OCI-M1 (cell line): ENCODE measurements around the gene NCOA4.
A peak's percentile ranks its signal among the peaks of the same experiment; 100 is the strongest.
"Not testable (repeated sequence)": the region's sequence is repeated elsewhere in the genome, so short reads cannot be mapped to it uniquely, and the experiment has no call there.

ENCODE experiments used
- DNase-seq: peaks from one replicate; lab custom pipeline; 2025; lab: John Stamatoyannopoulos, UW

The NCOA4 gene

DNA sequence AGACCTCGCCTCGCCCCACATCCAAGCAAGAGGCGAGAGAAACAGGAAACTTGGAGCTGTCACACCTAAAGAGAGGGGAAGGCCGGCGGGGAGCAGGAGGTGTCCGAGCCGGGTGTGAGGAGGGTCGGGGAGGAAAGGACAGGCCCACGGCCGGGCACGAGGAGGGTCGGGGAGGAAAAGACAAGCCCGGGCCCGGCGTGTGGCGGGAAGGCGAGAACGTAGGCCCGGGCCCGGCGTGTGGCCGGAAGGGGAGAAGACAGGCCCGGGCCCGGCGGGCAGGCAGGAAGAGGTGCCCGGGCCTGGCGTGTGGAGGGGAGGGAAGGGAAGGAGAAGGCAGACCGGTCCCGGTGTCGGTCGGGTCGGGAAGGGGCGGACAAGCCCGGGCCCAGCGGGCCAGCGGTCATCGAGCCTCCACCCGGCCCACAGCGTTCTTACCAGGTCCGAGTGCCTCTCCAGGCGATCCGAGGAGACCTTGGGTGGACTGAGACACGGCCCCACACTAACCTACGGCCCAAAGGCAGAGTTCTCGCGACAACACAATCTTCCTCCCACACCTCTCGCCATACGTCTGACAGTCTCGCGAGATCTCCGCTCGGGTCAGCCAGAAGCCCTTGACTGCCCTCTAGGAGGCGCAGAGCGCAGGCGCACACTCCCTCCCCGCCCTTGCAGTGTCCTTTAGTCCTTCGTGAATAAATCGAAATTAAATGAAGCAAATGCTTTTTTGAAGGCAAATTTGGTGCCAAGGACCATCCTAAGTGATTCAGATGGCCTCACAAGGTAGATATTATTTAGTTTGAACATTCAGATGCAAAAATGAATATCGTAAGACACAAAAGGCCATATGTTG lies at the start of gene NCOA4:
Gene NCOA4 (minus strand): TSS at position 533 of the 847 bp plus-strand sequence. CDS start 13,943 bp downstream, outside the sequence.
- peak; percentile 99 for DNase-seq

DNA sequence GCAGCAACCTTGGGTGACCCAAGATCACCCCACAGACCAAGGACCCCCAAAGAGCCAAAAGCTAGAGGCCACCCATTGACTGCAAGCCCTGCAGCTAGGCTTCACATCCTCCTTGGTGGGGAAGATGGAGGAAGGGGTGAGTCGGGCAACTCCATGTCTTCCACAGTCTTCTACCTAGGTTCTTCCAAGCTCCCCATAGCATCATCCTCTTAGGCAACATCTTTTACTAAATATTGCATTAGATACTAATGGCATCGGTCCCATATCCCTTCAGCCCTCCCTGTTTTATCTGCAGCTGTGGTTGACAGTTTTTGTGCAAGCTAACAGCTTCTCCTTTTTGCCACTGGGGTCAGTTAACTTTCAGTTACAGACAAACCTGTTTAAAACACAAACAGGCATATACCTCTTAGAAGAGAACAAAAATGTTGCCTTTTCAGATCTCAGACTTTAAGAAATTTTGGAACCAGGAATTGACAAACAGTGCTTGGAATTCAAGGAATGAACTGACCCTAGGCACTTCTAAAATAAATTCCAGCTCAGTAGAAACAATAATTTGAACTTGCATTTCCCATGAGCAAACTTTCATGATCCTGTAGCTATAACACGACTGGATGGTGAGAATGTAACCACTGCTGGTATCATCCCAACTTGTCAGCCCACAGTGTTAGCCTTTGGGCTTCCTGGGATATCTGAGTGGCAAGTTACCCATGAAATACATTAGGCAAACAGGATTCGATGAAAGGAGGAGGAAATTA lies 49.6 kb upstream of the NCOA4 start:
- DNase-seq, result peak; percentile 94

- DNase-seq, result peak; percentile 46
Measured at GRCh38 chr10:46077731-46078413, 47.4 kb upstream of the NCOA4 start.

GRCh38 chr10:46077141-46077554 lies 46.7 kb upstream of the NCOA4 start:
- peak; percentile 73 for DNase-seq

- no peak for DNase-seq
Measured at GRCh38 chr10:46075869-46076268, 45.4 kb upstream of the NCOA4 start.

DNA sequence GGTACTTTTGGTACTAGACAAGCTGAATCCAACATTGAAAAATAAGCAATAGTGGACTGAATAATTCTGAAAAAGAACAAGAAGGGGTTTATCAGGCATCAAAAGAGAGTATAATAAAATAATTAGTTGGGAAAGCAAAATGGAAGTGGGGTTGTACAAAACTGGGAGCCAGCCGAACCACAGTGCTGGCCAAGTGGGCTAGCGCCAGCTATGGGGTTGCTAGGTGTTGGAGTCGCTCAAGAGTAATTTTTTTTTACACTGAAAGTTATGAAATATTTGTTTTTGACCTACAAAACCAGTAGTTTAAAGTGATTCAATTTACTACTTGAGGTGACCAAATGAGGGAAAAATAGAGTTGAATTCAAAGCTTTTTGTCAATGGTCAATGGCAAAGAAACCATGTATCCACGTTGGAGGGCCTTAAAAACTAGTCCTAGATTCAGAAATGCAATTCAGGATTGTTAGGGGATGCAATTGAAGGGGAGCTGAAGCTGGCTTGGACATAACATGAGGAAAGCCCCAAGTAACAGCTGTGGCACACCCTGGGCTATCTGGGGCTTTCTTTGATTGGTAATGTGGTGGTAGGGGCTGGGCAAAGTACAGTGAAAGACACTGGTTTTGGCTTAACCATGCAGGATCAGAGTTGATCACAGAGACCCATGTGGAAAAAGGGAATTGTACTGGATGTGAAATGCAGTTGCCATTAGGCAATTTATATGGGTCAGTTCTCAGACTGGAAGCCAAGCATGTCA lies 43.9 kb upstream of the NCOA4 start:
- no peak for DNase-seq

DNA sequence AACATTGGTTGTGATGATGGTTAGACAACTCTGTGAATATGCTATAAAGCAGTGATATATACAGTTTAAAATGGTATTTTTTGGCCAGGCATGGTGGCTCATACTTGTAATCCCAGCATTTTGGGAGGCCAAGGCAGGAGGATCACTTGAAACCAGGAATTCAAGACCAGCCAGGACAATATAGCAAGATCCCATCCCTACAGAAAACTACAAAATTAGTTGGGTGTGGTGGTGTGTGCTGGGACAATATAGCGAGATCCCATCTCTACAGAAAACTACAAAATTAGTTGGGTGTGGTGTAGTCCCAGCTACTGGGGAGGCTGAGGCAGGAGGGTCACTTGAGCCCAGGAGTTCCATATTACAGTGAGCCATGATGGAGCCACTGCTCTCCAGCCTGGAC lies 43.1 kb upstream of the NCOA4 start:
- DNase-seq, result no peak

DNA sequence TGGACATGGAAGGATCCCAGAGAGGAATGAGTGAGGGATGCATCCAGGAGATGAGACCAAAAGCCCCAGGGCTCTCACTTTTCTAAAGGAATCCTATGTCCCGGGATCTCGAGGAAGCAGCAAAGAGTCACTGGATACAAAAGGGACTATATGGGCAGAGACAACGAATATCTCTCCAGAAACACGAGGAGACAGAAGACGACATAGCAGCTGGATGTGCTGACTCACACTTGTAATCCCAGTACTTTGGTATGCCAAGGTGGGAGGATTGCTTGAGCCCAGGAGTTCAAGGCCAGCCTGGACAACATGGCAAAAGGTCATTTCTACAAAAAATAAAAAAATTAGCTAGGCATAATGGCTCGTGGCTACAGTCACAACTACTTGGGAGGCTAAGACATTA lies 40.3 kb upstream of the NCOA4 start:
- no peak for DNase-seq

DNA sequence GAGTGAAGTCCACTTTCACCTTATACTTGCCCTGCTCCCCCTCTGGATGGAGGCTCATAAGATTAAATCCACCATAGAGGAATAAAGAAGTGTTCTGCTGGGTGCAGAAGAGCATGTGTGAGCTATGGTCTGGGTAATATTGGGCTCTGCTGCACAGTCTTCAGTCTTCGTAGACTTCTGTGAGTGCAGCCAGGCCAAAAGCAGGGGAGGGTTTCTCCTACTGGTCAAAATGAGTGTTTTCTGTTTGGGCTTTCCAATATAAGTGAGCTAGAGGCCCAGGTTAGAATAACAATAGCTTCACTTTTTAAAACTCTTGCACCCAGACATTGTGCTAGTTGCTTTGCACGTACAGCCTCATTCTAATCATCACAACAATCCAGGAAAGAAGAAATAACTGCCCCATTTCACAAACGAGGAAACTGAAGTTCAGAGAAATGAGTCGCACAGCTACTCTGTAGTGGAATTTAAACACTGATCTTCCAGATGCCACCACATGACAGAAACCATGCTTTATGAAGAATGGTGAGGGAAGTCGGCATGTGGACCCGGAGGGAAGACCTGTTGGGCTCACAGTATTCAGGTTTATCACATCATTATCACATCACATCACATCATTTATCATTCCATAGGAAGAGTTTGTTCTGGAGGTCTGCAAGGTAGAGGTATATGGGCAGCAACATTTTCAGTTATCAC lies 39.5 kb upstream of the NCOA4 start:
- DNase-seq, result no peak

DNA sequence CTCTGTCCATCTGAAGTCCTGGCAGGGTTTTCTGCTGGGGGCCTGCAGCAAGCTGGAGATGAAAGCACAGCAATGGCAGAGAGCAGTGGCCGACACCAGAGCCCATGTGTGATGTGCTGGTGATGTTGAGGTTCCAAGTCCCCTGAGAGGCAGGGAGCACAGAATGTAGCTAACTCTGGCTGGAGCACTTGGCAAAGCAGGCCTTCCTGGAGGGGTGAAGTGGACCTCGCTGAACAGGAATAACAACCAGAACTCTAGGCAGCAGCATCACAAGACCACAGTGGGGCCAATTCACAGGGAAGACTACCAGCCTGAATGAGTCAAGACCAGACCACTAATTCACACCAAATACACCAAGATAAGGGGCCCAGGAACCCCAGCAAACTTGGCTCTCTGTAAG lies 38.5 kb upstream of the NCOA4 start:
- DNase-seq, result no peak

DNA sequence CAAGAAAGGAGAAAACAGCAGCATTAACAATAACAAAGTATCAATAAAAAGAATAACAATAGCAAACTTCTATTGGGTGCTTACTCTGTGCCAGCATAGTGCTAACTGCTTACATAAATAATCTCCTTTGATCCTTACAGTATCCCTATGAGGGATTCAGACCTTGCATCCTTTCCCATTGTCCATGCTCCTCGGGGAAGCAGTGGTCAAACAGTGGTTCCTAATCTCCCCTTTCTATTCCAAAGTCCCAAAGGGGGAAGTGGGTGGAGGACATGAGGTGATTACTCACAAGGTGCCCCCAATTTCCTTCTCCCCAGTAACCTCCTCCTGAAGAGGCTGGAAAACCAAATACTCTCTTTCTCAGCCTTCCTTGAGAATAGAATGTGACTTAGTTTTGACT lies 37.7 kb upstream of the NCOA4 start:
- no peak for DNase-seq

DNA sequence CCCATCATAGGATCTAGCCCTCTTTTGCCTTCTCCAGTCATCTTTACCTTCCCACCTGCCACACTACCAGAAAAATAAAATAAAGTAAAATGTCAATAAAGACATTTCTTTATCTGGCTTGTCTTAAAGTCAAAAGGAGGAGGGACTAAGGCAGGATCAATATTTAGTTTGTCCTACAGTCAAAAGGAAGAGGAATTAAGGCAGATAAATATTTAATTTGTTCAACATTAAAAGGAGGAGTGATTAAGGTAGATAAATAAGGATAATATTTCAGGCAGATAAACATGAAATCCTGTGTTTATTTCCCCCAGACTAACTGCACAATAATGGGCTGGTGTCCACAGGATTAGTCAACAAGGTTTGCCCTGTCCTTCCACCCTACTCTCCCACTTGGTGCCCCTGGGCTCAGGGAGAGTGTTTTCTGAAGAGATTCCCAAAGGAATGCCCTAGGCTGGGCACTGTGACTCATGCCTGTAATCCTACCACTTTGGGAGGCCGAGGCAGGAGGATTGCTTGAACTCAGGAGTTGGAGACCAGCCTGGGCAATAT lies 33.9 kb upstream of the NCOA4 start:
- DNase-seq, result no peak

GRCh38 chr10:46062723-46063428 lies 32.5 kb upstream of the NCOA4 start:
- DNase-seq, result no peak

- no peak for DNase-seq
Measured at GRCh38 chr10:46060706-46061105, 30.3 kb upstream of the NCOA4 start.

DNA sequence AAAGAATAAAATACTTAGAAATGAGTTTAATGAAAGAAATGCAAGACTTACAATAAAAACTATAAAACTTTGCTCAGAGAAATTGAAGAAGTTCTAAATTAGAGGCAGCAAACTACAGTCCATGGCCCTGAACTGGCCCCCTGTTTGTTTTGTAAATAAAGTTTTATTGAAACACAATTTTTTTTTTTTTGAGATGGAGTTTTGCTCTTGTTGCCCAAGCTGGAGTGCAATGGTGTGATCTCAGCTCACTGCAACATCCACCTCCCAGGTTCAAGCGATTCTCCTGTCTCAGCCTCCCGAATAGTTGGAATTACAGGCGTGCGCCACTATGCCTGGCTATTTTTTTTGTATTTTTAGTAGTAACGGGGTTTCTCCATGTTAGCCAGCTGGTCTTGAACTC lies 27.5 kb upstream of the NCOA4 start:
- not testable (repeated sequence) for DNase-seq

GRCh38 chr10:46057038-46057437 lies 26.6 kb upstream of the NCOA4 start:
- no peak for DNase-seq

DNA sequence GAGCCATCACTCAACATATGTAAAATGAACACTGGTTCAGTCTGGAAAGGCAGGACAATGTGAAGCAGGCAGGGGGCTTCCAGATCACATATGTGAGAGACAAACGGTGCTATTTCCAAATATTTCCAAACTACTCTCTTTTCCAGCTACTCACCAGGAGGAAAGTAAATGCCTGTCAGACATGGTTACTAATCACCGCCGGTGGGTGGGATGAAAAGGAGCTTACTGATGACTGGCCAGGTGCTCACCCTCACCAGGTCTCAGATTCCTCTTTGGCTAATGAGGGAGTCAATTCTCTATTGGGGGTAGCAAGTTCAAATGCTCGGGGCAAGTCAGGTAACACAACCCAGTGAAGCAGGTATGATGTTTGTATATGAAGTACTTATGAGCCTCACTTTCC lies 25.3 kb upstream of the NCOA4 start:
- DNase-seq, result no peak

DNA sequence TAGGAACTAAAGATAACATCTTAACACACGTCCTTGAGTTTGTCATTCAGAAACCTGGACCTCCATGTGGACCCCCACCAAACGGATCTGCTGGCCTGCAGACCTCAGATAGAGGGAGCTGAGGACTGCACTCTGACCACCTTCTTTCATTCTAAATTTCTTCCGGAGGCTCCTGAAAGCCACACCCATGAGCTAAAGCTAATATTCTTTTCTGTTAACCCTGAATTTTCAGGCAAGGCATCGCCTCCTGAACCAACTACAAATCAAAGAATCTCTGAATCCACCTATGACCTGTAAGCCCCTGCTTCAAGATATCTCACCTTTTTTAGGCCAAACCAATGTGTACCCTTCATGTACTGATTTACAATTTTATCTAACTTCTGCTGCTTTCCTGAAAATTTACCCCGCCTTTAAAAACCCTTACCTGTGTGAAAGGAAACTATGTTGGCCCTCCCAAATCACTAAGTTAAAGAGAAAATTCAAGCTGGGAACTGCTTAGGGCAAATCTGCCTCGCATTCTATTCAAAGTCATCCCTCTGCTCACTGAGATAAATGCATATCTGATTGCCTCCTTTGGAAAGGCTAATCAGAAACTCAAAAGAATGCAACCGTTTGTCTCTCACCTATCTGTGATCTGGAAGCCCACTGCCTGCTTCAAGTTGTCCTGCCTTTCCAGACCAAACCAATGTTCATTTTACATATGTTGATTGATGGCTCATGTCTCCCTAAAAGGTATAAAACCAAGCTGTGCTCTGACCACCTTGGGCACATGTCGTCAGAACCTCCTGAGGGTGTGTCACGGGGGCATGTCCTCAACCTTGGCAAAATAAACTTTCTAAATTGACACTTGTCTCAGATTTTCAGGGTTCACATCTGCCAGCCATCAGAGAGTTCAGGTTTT lies 23.4 kb upstream of the NCOA4 start:
- DNase-seq, result no peak

DNA sequence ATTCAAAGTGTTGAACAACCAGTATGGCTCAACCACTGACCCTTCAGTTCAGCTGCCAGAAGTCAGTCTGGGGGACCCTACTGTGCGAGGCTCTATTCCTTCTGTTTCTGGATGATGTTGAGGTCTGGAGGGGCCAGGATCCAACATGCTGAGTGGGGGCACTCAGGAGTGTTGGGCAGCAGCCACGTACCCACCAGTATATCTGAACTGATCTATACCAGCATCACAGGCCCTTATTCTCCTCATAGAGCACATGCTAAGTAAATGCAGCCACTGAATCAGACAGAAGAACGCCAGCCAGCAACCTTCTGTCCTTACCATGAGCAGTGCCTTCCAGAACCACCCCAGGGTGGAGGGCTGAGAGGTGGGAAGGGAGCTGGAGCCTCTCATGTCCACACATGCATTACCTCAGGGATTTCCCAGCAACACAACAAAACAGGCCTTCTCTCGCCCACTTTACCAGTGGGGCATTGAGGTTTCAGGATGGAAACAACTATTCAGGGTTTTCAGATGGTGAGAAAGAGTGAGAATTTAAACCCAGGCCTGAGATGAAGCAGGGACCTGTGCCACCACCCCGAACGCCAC lies 22.5 kb upstream of the NCOA4 start:
- no peak for DNase-seq
